HG02588 (cell line): ENCODE data around the gene CRHBP.
"Not testable (repeated sequence)": the region's sequence is repeated elsewhere in the genome, so short reads cannot be mapped to it uniquely, and the experiment has no call there.

Experiments
- ATAC-seq: cut with Tn5 transposase; IDR thresholded peaks from one replicate; pipeline ENCODE4 v1.9.1; 2021; ENCODE audit warnings: mild to moderate bottlenecking, moderate library complexity; ENCODE audit not compliant: unreplicated experiment

CRHBP gene

GRCh38 chr5:76952795-76953536 lies at the start of gene CRHBP:
Gene CRHBP (plus strand): TSS chr5:76953045. CDS start chr5:76953135, 90 bp downstream.
- no peak for ATAC-seq

- no peak for ATAC-seq
Measured at GRCh38 chr5:76908166-76908565, 44.7 kb upstream of the CRHBP start.

GRCh38 chr5:76910344-76910933 lies 42.4 kb upstream of the CRHBP start:
- not testable (repeated sequence) for ATAC-seq

GRCh38 chr5:76914671-76915070 lies 38.2 kb upstream of the CRHBP start:
- not testable (repeated sequence) for ATAC-seq

GRCh38 chr5:76918539-76918938 lies 34.3 kb upstream of the CRHBP start:
- ATAC-seq = no peak

- ATAC-seq = no peak
Measured at GRCh38 chr5:76920491-76920890, 32.4 kb upstream of the CRHBP start.

- ATAC-seq = no peak
Measured at GRCh38 chr5:76926329-76927105, 26.3 kb upstream of the CRHBP start.

GRCh38 chr5:76927961-76928360 lies 24.9 kb upstream of the CRHBP start:
- ATAC-seq = no peak

- no peak for ATAC-seq
Measured at GRCh38 chr5:76930083-76930482, 22.8 kb upstream of the CRHBP start.

GRCh38 chr5:76938177-76938576 lies 14.7 kb upstream of the CRHBP start:
- no peak for ATAC-seq

- no peak for ATAC-seq
Measured at GRCh38 chr5:76941000-76941399, 11.8 kb upstream of the CRHBP start.

- no peak for ATAC-seq
Measured at GRCh38 chr5:76941442-76941841, 11.4 kb upstream of the CRHBP start.

- ATAC-seq = no peak
Measured at GRCh38 chr5:76942581-76942980, 10.3 kb upstream of the CRHBP start.

GRCh38 chr5:76943006-76943405 lies 9.8 kb upstream of the CRHBP start:
- ATAC-seq = no peak

GRCh38 chr5:76944638-76945037 lies 8.2 kb upstream of the CRHBP start:
- no peak for ATAC-seq

- not testable (repeated sequence) for ATAC-seq
Measured at GRCh38 chr5:76945238-76945637, 7.6 kb upstream of the CRHBP start.

- no peak for ATAC-seq
Measured at GRCh38 chr5:76946090-76946489, 6.8 kb upstream of the CRHBP start.

GRCh38 chr5:76947082-76947503 lies 5.8 kb upstream of the CRHBP start:
- ATAC-seq = no peak

- no peak for ATAC-seq
Measured at GRCh38 chr5:76953551-76954382, 922 bp downstream of the CRHBP start.

GRCh38 chr5:76954383-76954763 lies 1.5 kb downstream of the CRHBP start:
- no peak for ATAC-seq

- ATAC-seq = no peak
Measured at GRCh38 chr5:76956033-76956432, 3.2 kb downstream of the CRHBP start.
